Hematopoietic multipotent progenitor cell treated with erythropoietin and hydrocortisone succinate and interleukin-3 and kit ligand, for 17 days (in vitro differentiated cells): Measurements from ENCODE around the gene GLTPD2.
"Not testable (repeated sequence)": the region's sequence is repeated elsewhere in the genome, so short reads cannot be mapped to it uniquely, and the experiment has no call there.

Source experiments
- DNase-seq: peaks from one replicate; pipeline ENCODE4 v3.0.0-alpha.2; 2015; ENCODE audit warnings: low spot score

Gene GLTPD2

GRCh38 chr17:4808378-4808767, 19.6 kb downstream of the GLTPD2 start:
- DNase-seq, result no peak

GRCh38 chr17:4810696-4811290, 22.0 kb downstream of the GLTPD2 start:
- no peak for DNase-seq

DNA sequence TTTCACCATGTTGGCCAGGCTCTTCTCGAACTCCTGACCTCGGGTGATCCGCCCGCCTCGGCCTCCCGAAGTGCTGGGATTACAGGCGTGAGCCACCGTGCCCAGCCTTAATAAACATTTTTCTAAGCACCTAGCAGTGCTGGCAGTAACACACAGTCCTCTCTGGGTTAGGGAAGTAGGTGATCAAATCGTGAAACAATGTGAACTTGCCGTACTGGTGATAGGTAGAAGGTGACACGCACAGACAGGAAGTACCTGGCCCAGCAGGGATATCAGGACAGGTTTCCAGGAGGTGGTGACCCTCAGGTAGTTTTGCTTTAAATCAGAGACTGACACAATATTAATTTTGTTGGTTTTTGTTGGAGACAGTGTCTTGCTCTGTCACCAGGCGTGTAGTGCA, 22.7 kb downstream of the GLTPD2 start:
- no peak for DNase-seq

DNA sequence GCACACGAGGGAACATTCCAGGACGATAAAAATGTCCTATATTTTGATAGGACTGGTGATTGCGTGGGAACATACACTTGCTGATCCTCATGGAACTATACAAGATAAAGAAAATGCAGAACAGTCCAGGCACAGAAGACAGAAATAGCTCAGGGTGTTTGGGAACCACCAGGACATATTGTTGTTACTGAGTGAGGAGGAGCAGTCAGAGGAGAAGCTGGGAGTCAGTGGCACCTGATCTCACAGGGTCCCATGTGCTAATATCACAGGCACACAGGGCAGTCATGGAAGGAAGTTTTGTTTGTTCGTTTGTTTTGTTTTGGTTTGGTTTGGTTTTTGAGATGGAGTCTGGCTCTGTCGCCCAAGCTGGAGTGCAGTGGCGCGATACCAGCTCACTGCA, 23.9 kb downstream of the GLTPD2 start:
- DNase-seq, result no peak

GRCh38 chr17:4815043-4815675, 26.4 kb downstream of the GLTPD2 start:
- DNase-seq, result no peak

GRCh38 chr17:4816826-4817225, 28.1 kb downstream of the GLTPD2 start:
- no peak for DNase-seq

DNA sequence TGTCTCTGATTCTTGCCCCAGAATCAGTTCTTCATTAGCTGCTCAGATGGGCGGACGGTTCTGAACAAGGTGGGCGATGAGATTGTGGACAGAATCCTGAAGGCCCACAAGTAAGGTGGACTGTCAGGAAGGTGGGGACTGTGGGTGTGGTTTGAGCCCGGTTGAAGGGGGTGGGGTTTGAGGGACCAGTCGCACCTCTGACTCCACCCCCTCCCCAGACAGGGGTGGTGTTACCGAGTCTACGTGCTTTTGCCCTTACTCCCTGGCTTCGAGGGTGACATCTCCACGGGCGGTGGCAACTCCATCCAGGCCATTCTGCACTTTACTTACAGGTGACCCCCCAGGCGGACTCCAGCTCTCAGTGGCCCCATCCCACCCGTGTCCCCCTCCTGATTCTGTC, 29.5 kb downstream of the GLTPD2 start:
- DNase-seq, result no peak

DNA sequence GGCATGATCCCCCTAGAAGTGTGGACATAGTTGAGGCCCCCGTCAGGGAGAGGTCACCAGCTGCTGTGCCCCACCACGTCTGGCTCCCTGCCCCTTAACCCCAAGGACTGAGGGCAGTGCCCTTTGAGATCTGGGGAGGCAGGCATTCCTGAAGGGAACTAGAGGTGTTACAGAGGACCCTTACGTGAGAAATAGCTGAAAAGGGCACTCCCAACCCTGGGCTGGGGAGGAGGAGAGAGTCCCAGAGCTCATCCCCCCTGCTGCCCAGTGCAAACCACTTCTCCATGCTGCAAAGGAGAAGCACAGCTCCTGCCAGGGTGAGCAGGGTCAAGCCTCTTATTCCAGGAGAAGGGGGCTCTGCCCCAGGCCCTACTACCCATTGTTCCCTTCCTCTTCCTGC, 34.1 kb downstream of the GLTPD2 start:
- DNase-seq, result no peak

DNA sequence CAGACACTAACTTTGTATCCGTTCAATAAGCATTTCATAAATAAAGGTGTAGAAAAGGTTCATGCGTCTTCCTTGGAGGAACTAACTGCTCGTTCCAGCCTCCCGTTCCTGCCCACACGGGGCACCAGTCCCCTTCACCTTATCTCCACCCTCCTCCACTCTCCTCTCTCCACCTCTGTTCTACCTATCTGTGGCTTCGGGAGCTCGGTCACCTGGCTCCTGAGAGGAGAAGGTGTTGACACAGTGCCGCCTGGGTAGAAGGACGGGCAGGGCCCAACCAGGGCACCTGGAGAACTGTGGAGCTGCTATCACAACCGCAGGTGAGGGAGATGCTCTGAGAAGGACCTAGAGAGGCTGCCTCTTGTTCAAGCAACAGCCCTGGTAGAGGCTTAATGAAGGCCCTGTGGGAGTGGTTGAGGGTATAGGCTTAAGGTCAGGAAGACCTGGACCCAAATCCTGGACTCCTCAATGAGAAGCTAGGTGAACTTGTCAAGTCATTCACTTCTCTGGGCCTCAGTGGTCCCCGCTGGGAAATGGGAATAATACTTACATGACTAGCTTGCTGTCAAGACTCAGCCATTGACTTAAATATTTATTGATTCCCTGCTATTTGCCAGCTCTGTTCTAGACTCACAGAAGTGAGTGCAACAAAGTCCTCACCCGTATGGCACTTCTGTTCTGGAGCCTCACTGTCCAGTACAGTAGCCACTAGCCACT, 34.8 kb downstream of the GLTPD2 start:
- no peak for DNase-seq

GRCh38 chr17:4827399-4827798, 38.6 kb downstream of the GLTPD2 start:
- no peak for DNase-seq

GRCh38 chr17:4832829-4833177, 44.0 kb downstream of the GLTPD2 start:
- DNase-seq, result not testable (repeated sequence)

GRCh38 chr17:4833178-4833940, 44.6 kb downstream of the GLTPD2 start, which contains the start of gene MINK1:
TSS of gene MINK1 (plus strand) at chr17:4833340. CDS start at chr17:4833584, 244 bp downstream.
- peak; percentile 93 for DNase-seq

DNA sequence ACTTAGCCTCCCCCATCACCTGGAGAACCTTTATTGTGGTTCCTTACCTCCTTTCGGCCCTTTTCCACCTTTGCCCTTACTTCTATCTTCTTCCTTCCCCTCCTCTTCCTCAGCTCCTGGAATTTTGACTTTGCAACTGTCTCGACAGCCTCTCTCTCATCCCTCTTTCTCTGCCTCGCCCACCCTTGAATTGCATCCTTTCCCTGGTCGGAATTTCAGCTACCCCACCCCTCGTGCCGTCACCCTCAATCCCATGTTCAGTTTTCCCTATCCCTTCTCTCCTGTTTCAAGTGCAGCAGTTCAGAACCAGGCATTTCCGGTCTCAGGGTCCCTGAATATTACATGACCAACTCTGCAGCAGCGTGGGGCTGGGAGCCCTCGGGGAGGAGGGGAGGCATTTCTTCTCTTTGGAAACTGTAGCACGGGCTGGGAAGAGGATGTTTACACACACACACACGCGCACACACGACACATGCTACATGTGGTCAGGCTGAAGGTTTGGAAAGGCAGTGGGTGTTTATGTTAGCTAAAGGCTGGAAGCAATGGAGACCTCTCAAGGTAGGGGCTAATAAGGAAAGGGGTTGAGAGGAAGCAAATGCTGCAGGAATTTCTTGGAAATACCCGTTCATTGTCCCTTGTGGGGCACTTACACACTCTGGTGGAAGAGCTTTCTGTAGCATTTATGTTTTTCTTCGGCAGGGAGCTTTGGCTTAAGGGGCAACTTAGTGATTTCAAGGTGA, 45.3 kb downstream of the GLTPD2 start:
- peak; percentile 12 for DNase-seq

- no peak for DNase-seq
Measured at GRCh38 chr17:4834681-4835020, 45.9 kb downstream of the GLTPD2 start.

GRCh38 chr17:4836221-4836620, 47.5 kb downstream of the GLTPD2 start:
- DNase-seq, result no peak

DNA sequence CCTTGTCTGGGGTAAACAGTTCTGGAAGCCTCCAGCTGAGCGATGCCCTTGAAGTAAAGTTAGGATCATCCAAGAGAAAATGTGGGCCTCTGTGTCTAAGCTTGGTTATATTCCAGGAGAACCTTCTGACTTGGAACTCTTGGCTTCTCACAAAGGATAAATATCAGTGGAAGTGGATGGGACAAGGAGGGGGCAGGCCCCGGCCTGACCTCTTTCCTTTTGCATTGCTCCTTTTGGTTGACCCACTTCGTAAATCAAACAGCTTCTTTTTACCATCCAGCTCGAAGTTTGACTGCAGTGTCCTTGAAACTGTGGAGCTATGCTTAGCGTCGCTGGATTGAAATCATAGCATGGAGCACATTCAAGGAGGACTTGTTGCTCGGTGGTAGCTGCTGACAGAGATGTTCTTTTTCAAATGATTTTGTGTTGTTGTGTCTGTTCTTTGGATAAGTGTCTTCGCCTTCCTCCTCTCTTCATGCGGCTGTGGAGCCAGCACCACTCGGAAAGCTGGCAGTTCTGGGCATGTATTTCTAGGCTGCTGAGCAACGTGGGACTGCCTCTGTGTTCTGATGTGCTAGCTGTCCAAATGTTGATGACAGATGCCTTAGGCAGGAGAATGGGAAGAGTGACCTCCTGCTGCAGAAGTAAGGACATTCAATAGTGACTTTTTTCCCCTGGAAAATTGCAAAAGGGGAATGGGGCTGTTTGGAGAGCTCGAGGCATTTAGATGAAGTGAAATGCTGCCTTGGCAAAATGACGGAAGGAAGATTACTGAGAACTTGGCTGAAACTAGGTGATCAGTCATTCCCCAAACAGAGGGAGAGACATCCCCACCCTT, 48.9 kb downstream of the GLTPD2 start:
- DNase-seq, result no peak

GRCh38 chr17:4838309-4838785, 49.6 kb downstream of the GLTPD2 start:
- peak; percentile 21 for DNase-seq

DNA sequence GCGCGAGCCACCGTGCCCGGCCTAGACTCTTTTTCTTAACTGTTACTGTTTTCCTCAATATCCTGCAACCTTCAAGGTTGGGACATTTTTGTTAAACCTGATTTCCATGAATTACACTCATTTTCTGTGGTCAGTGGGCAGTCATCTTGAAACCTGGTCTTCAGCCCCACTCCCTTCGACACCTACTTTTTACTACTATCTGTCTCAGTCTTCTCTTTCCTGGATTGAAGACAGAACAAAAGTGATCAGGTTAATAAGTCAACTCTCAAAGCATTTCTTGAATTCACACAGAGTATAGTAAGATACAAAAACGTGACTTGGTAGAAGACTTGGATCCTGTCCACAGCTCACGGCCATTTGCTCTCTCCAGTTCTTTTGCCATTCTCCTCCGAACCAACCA, 50.5 kb downstream of the GLTPD2 start:
- DNase-seq, result no peak
